NCI-H2196 (cell line): Measurements from ENCODE around the gene KCNG2.

ENCODE experiments used
- DNase-seq: peaks from one replicate; lab custom pipeline; 2025; ENCODE audit not compliant: unreplicated experiment; lab: John Stamatoyannopoulos, UW

The KCNG2 gene

GRCh38 chr18:79882522-79883241, 84.9 kb downstream of the KCNG2 start:
- no peak for DNase-seq

DNA sequence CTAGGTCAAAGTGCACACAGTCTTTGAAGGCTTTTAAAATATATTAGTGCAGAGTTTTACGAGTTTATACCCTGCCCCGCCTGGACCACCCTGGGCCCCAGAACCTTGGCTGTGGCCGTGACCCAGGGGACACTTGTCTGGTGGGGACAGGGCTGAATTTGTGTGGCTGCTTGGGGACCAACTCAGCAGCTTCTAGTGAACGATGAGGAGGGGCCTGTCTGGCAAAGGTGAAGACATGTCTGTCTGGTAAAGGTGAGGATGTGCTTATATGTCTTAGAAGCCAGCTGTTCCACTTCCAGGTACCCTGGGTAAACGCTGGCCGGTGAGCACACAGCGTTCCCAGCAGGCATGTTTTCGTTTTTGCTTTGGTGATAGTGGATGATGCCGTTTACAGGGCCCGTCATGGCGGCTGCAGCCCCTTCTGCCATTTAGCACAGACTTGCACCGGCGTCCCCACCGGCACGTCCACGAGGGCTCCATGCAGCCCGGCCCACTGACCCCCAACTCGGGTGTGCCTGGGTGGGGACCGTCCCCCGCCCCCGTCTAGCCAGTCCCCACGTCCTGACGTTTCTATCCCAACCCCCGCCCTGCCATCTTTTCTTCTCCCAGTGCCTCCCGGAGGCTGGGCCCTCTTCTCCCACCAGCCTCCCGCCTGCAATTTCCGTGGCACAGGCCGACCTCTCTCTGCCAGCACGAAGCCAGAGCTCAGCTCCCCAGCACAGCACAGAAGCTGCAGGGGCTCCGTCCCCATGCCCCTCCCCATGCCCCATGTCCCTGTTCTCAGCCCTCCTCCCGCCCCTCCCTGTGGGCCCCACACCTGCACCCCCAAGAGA, 85.9 kb downstream of the KCNG2 start:
- DNase-seq, result no peak

GRCh38 chr18:79884294-79884962, 86.7 kb downstream of the KCNG2 start:
- no peak for DNase-seq

- DNase-seq, result no peak
These were observed 87.4 kb downstream of the KCNG2 start for GRCh38 chr18:79884963-79885728.

DNA sequence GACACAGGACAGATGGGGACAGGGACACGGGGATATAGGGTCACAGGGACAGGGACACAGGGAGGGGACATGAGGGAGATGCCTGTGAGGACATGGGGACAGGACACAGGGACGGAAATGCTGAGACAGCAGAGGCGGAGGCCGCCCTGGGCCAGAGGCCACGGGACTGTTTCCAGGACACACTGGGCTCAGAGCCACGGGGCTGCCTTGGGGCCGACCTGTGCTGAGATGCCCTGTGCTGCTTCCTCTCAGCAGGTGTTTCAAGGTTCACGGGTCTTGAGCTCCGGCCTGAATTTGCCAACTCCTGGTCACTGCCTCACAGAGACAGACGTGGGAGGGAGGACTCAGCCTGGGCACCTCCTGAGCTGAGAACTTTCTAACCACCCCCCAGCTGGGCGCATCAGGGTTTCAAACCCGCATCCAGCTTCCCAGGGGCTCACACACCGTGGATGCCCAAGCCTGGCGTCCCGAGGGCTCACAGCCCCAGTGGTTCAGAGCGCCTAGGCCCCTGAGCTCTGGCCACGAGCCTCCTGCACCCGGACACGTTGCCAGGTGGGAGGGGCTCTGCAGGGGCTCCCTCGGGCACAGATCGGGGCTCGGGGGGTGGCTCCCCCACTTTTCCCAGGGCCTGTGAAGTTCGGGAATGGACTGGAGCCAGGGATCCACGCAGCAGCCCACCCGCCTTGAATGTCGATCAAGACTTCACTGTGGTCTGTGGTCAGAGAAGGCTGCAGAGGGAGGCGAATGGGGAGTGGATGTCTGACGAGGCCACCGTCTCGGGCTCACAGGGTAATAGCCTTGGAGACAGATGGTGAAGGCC, 89.7 kb downstream of the KCNG2 start:
- DNase-seq, result no peak

DNA sequence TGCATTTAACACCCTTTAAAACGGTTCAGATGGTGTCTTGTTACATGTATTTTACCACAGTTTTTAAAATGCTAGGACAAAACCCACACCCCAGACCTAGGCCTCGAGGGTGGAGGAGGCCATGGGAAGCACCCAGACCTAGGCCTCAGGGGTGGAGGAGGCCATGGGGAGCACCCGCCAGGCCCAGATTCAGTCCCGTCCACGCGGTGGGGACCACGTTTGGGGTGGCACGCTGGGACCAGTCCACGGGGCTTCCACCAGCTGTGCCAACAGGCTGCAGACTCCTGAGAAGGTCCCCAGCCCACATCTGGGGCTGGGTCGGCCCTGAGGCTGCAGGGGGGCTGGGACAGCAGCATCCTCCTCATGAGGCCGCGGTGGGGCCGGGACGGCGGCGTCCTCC, 90.3 kb downstream of the KCNG2 start:
- no peak for DNase-seq

- no peak for DNase-seq
These were observed 91.8 kb downstream of the KCNG2 start for GRCh38 chr18:79889569-79889968.

DNA sequence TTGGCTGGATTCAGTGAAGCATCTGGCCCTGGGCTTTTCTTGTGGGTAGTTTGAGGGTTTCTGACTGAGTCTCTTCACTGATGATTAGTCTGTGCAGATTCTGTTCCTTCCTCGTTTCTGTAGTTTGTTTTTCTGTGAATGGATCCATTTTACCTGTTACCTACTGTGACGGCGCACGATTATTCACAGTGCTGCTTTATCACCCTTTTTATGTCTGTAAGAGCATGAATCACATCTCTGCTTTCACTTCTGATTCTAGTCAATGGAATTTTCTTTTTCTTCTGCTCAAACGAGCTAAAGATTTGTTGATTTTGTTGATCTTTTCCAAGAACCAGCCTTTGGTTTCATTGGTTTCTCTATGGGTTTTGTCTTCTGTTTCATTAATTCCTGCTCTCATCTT, 92.9 kb downstream of the KCNG2 start:
- no peak for DNase-seq

GRCh38 chr18:79896738-79897137, 99.0 kb downstream of the KCNG2 start:
- DNase-seq, result no peak

GRCh38 chr18:79897940-79898625, 100.3 kb downstream of the KCNG2 start:
- no peak for DNase-seq

DNA sequence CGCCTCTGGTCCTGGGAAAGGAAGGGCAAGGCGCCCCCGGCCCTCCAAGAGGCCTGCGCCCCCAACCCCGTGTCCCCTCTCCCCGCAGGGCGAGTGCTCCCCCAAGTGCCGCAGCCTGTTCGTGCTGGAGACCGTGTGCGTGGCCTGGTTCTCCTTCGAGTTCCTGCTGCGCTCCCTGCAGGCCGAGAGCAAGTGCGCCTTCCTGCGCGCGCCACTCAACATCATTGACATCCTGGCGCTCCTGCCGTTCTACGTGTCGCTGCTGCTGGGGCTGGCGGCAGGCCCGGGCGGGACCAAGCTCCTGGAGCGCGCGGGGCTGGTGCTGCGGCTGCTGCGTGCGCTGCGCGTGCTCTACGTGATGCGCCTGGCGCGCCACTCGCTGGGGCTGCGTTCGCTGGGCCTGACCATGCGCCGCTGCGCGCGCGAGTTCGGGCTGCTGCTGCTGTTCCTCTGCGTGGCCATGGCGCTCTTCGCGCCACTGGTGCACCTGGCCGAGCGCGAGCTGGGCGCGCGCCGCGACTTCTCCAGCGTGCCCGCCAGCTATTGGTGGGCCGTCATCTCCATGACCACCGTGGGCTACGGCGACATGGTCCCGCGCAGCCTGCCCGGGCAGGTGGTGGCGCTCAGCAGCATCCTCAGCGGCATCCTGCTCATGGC, 101.3 kb downstream of the KCNG2 start:
- no peak for DNase-seq

DNA sequence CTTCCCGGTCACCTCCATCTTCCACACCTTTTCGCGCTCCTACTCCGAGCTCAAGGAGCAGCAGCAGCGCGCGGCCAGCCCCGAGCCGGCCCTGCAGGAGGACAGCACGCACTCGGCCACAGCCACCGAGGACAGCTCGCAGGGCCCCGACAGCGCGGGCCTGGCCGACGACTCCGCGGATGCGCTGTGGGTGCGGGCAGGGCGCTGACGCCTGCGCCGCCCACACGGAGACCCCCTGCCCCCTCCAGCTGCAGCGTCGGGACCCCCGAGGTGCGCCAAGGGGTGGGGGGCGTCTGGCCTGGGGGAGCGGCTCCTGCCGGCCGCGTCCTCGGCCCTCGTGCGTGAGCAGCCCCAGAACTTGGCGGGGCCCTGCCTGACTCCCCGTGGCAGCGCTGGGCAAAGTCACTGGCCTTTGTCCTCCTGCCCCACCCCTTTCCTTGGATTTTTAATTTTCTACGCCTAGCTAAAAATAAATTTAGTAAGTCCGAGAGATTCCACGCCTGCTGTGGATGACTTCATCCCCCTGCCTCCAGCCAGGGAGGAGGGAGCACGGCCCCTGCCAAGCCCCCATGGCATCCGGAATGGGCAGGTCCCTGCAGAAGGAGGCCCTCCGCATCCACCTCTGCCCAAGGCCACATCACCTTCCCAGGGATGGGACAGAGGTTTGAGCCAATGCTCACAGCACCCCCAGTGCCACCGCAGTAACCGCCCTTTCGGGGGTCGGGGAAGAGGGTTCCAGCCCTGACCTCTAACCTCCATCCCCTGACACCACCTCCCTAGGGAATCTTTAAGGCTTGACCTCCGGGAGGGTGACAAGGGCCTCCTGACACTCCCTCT, 102.1 kb downstream of the KCNG2 start:
- no peak for DNase-seq

- DNase-seq, result no peak
These were observed 103.2 kb downstream of the KCNG2 start for GRCh38 chr18:79900610-79901570.

DNA sequence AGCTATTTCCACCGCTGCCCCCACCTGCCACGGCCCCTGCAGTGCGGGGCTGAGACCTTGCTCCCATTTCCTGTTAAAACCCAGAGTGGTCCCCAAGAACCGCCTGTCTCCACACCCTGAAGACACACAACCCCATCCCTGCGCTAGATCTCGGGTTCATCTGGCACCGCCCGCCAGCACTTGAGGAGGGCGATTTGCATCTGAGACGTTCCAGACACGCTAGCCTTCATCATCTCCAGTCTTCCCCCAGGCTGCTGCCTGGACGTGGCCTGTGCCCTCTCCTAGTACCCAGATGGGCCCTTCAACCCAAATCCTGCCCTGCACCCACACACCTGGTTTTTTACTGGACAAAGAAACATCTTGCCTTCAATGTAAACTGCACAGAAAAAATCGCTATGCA, 103.9 kb downstream of the KCNG2 start:
- no peak for DNase-seq

DNA sequence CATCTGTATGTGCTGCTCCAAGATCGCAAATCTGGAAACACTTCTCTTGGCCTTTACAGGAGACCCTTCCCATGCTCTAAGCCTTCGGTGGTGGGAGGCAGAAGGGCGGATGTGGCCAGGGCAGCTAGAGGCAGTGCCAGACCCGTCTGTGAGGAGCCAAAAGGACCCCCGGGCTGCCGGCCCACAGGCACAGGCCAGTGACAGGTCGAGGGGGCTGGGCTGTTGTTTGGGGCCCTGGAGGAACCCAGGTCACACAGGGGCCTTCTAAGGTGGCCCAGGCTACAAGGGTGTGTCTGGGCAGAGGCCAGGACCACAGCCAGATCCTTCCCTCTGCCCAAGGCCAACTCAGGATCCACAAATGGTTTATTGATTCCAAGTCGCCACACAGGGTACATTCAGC, 104.3 kb downstream of the KCNG2 start:
- no peak for DNase-seq

GRCh38 chr18:79902640-79903039, 104.9 kb downstream of the KCNG2 start:
- DNase-seq, result no peak

- no peak for DNase-seq
These were observed 105.4 kb downstream of the KCNG2 start for GRCh38 chr18:79903071-79903635.
